Suprapubic skin (tissue), 3 donors: ENCODE results near the gene DDX25.

Experiments used
- CTCF ChIP-seq, 2 donors: fragments of 200-600 bp in 1 of 2; fragments of 450-650 bp in 1 of 2; sonication (generic) in 1 of 2; IDR thresholded peaks; one replicate each; pipeline ENCODE4 v1.5.1; 2016 to 2019; ENCODE audit warnings: antibody characterized with exemption in 2 of 2, mild to moderate bottlenecking in 1 of 2, moderate library complexity in 1 of 2
- EP300 ChIP-seq: sonication (generic); formaldehyde crosslinking; IDR thresholded peaks from one replicate; pipeline ENCODE4 v1.6.1; 2017; ENCODE audit warnings: antibody characterized with exemption
- POLR2A ChIP-seq, 2 donors: fragments of 450-650 bp; IDR thresholded peaks; one replicate each; pipeline ENCODE4 v1.6.1; 2017; ENCODE audit warnings: antibody characterized with exemption in 2 of 2, mild to moderate bottlenecking in 2 of 2, moderate library complexity in 2 of 2

DNA sequence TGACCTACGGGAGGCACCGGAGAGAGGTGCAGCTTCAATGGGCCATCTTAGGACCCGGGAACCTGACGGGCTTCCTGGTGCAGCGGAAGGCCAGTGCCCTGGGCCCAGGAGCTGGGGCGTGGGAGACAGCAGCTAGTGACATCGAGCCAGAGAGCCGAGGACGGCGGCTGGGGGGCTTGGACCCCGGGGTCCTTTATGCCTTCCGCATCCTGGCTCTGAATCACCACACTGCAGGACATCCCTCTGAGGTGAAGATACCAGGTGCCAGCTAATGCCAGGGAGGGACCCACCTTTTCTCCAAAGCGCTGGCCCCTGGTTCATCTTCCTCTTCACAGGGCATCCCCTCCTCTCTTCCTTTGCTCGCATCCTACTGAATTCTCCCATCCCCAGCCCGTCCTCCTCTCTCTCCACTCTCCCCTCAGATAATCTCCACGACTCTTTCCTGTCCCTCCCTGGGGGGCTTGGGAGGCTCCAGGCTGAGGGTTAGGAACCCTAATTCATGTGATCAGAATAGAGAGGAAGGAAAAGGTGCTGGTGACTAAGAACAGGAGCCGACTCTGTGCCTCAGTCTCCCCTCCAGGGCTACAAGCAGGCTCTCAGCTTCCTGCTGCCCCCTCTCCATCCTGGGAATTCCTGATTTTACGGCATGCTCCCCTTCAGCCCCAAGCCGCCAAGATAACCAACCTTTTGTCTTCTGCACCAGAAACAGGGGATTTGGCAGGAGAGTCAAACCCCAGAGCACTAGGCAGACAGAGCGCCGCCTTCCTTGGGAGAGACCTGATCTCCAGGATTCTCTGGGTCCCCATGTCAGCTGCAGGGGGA is 50.0 kb downstream of the DDX25 start:
- TF ChIP-seq CTCF (IDR thresholded peaks at IDR 0.05) (no peak), POLR2A (IDR thresholded peaks at IDR 0.05) (no peak), EP300 (no peak)
